ENCODE data around the gene N4BP2. TPM values are rescaled to one million over a fixed set of nuclear protein-coding genes. Genes with fewer than 3 reads are reported as not detected.

Gene N4BP2
- total RNA-seq, 1 experiment from 2014 or later, result 8.5 TPM

GRCh38 chr4:40206426-40206825, 149.8 kb downstream of the N4BP2 start:
- no TSS peak for BruUV-seq (replicated peaks)
- no peaks in the 10 kb centered on the region for H3K36me3 ChIP-seq (ENCODE audit: control insufficient read depth, insufficient read depth, low read length)
- H3K4me1 ChIP-seq (ENCODE audit: control insufficient read depth, insufficient read depth, low read length), result no peaks in the 10 kb centered on the region
- DNase-seq (ENCODE audit: low read depth, low spot score), result no peak
- ATAC-seq, result no peak
- CTCF ChIA-PET, result no interaction called here
- POLR2A ChIA-PET, result no interaction called here
- intact Hi-C loops (cut with micrococcal nuclease; ENCODE audit: unreplicated experiment), result no loop called here
- H3K27me3 ChIP-seq (ENCODE audit: control insufficient read depth, insufficient read depth, low read length), result no peaks in the 10 kb centered on the region
- no peaks in the 10 kb centered on the region for H3K9me3 ChIP-seq (ENCODE audit: control insufficient read depth, insufficient read depth, low read depth, low read length)
- no peak for TF ChIP-seq TCF7L2 (IDR thresholded peaks at IDR 0.05; ENCODE audit: low read depth, low read length)
- no peak for TF ChIP-seq SIN3A (IDR thresholded peaks at IDR 0.05; ENCODE audit: borderline replicate concordance, insufficient read depth, low read depth, low read length)
- TF ChIP-seq, protein P1, sequence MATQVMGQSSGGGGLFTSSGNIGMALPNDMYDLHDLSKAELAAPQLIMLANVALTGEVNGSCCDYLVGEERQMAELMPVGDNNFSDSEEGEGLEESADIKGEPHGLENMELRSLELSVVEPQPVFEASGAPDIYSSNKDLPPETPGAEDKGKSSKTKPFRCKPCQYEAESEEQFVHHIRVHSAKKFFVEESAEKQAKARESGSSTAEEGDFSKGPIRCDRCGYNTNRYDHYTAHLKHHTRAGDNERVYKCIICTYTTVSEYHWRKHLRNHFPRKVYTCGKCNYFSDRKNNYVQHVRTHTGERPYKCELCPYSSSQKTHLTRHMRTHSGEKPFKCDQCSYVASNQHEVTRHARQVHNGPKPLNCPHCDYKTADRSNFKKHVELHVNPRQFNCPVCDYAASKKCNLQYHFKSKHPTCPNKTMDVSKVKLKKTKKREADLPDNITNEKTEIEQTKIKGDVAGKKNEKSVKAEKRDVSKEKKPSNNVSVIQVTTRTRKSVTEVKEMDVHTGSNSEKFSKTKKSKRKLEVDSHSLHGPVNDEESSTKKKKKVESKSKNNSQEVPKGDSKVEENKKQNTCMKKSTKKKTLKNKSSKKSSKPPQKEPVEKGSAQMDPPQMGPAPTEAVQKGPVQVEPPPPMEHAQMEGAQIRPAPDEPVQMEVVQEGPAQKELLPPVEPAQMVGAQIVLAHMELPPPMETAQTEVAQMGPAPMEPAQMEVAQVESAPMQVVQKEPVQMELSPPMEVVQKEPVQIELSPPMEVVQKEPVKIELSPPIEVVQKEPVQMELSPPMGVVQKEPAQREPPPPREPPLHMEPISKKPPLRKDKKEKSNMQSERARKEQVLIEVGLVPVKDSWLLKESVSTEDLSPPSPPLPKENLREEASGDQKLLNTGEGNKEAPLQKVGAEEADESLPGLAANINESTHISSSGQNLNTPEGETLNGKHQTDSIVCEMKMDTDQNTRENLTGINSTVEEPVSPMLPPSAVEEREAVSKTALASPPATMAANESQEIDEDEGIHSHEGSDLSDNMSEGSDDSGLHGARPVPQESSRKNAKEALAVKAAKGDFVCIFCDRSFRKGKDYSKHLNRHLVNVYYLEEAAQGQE (IDR thresholded peaks at IDR 0.05; ENCODE audit: insufficient read depth in 1 of 2, low read depth in 2 of 2, low read length in 1 of 2), result no peak
- TF ChIP-seq, protein P2, sequence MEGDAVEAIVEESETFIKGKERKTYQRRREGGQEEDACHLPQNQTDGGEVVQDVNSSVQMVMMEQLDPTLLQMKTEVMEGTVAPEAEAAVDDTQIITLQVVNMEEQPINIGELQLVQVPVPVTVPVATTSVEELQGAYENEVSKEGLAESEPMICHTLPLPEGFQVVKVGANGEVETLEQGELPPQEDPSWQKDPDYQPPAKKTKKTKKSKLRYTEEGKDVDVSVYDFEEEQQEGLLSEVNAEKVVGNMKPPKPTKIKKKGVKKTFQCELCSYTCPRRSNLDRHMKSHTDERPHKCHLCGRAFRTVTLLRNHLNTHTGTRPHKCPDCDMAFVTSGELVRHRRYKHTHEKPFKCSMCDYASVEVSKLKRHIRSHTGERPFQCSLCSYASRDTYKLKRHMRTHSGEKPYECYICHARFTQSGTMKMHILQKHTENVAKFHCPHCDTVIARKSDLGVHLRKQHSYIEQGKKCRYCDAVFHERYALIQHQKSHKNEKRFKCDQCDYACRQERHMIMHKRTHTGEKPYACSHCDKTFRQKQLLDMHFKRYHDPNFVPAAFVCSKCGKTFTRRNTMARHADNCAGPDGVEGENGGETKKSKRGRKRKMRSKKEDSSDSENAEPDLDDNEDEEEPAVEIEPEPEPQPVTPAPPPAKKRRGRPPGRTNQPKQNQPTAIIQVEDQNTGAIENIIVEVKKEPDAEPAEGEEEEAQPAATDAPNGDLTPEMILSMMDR (IDR thresholded peaks at IDR 0.05), result no peak
- TF ChIP-seq POLR2AphosphoS5 (IDR thresholded peaks at IDR 0.05; ENCODE audit: low read depth, low read length), result no peak
- no peak overlapping the region for H3K4me3 ChIP-seq (ENCODE audit: low read depth in 2 of 2, low read length in 2 of 2)
- in situ Hi-C loops (cut with HindIII; ENCODE audit: low pct_unique_long_range_greater_than_20kb, low sequenced_read_pairs), result no loop called here
- H3K27ac ChIP-seq (ENCODE audit: low read length), result no peak overlapping the region

Other genes with a start within 250 kb of the N4BP2 start
- 69.2 TPM for gene PDS5A, start 78.9 kb upstream of the N4BP2 start, total RNA-seq (2021; ENCODE audit: unreplicated experiment)
- gene RHOH, start 140.2 kb downstream of the N4BP2 start, total RNA-seq (2021; ENCODE audit: unreplicated experiment), result 1.2 TPM